Aorta (tissue), 5 donors: ENCODE measurements around the gene TMEM63A. TPM values are rescaled to one million over a fixed set of nuclear protein-coding genes. Genes with fewer than 3 reads are reported as not detected.

ENCODE experiments used
- ATAC-seq: fragments of 200-7000 bp; cut with Tn5 transposase; one replicate; pipeline ENCODE4 v1.9.1; 2022; ENCODE audit warnings: moderate library complexity; ENCODE audit not compliant: low FRiP score
- DNase-seq, 2 donors: peaks; one replicate each; pipeline ENCODE4 v3.0.0-alpha.2; 2020
- H3K27ac ChIP-seq, 2 donors: one replicate each; pipeline ENCODE4 v1.5.1; 2013; ENCODE audit warnings: low read length in 2 of 2, mild to moderate bottlenecking in 2 of 2, moderate library complexity in 2 of 2, control low read depth in 1 of 2, inconsistent platforms in 1 of 2, low read depth in 1 of 2
- H3K27me3 ChIP-seq, 2 donors: one replicate each; pipeline ENCODE4 v1.6.1; 2013; ENCODE audit warnings: control low read depth in 1 of 2, low read length in 1 of 2, mild to moderate bottlenecking in 1 of 2, moderate library complexity in 1 of 2; ENCODE audit not compliant: insufficient read depth in 2 of 2, control insufficient read depth in 1 of 2
- H3K36me3 ChIP-seq, 2 donors: one replicate each; pipeline ENCODE4 v1.6.1; 2013; ENCODE audit warnings: control low read depth in 1 of 2, low read length in 1 of 2, mild to moderate bottlenecking in 1 of 2; ENCODE audit not compliant: insufficient read depth in 2 of 2, control insufficient read depth in 1 of 2
- H3K4me1 ChIP-seq, 2 donors: one replicate each; pipeline ENCODE4 v1.6.1; 2013; ENCODE audit warnings: low read length in 2 of 2, control low read depth in 1 of 2, mild to moderate bottlenecking in 1 of 2, moderate library complexity in 1 of 2; ENCODE audit not compliant: insufficient read depth in 2 of 2, control insufficient read depth in 1 of 2
- H3K4me3 ChIP-seq, 2 donors: one replicate each; pipeline ENCODE4 v1.5.1; 2013; ENCODE audit warnings: low read length in 2 of 2, control low read depth in 1 of 2, mild to moderate bottlenecking in 1 of 2
- H3K9me3 ChIP-seq: one replicate; pipeline ENCODE4 v1.6.1; 2013; ENCODE audit warnings: mild to moderate bottlenecking, low read length; ENCODE audit not compliant: control insufficient read depth
- WGBS, 2 donors: extraction: QIAGEN DNeasy Blood & Tissue Kit; methylation state at CpG; one replicate each; pipeline ENCODE4 v1.1.7; 2013; 5-methylcytosine and 5-hydroxymethylcytosine counted together
- intact Hi-C, 2 donors: fragments of 100-400 bp; cut with DNase I; formaldehyde crosslinking; loops; one replicate each; pipeline versions ENCODE4 v1.14.2 to v1.15.0; 2022
- polyA plus RNA-seq, 2 donors: library from polyadenylated mRNA; stranded (reverse); fragments of 200-250 nt; gene quantifications; one replicate each; pipeline ENCODE4 v1.2.3, GENCODE V29; 2013
- total RNA-seq, 2 donors: library from RNA; stranded (reverse); fragmentation: NEBNext Ultra II Directional; extraction: Animal tissue kit (Norgen Biotek cat#: 25700); gene quantifications; one replicate each; pipeline ENCODE4 v1.2.1, GENCODE V29; 2021
- donor health status: healthy with polysubstance abuse.
- donor health status: Bipolar disorder and iron deficiency.
- donor health status: DM: no; HTN: no; CAD: no.
- donor health status: DM: no; HTN: no; CAD: no.
- donor health status: DM: yes; HTN: yes; CAD: no.

The TMEM63A gene
- total and polyA plus RNA-seq, 4 donors, result 7.6 to 118 (median 81.4) TPM

DNA sequence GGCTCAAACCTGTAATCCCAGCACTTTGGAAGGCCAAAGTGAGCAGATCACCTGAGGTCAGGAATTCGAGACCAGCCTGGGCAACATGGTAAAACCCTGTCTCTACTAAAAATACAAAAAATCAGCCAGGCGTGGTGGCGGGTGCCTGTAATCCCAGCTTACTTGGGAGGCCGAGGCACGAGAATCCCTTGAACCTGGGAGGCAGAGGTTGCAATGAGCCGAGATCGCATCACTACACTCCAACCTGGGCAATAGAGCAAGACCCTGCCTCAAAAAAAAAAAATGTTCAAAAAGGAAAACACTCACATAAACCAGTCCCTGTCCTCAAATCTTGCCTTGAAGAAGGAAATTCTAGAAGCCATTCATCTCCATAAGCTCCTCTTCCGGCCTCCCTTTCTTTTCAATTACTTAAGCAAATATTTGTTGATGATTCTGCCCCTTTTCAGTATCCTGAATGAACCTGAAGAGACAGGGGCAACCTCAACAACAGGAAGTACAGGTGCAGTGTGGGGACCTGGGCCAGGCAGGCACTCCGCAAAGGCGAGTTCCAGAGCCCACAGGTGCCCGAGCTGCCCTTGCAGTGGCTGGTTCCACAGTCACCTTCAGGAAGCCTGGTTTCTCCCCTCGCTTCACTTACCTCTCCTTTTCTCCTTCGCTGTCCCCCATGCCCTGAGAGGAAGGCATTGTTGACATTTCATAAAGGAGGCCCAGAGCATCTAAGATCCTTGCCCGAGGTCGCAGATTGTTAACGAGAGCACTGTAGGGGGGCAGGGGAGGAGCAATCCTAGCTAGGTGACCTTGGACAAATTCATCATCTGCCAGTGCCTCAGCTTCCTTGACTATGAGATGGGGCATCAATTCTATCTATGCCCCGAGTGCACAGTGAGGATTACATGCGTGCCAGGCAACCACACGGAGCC, 15.7 kb upstream of the TMEM63A start:
- Histone ChIP-seq H3K27me3 (no peaks in the 10 kb centered on the region), H3K27ac (no peak overlapping the region), H3K36me3 (no peaks in the 10 kb centered on the region), H3K4me1 (no peaks in the 10 kb centered on the region), H3K4me3 (no peak overlapping the region), H3K9me3 (no peaks in the 10 kb centered on the region)
- WGBS, 2 donors, result 89 to 93% methylated on average over 19 of the region's 19 CpGs
- intact Hi-C loops, result no loop called here
- DNase-seq, result no peak
- no peak for ATAC-seq

DNA sequence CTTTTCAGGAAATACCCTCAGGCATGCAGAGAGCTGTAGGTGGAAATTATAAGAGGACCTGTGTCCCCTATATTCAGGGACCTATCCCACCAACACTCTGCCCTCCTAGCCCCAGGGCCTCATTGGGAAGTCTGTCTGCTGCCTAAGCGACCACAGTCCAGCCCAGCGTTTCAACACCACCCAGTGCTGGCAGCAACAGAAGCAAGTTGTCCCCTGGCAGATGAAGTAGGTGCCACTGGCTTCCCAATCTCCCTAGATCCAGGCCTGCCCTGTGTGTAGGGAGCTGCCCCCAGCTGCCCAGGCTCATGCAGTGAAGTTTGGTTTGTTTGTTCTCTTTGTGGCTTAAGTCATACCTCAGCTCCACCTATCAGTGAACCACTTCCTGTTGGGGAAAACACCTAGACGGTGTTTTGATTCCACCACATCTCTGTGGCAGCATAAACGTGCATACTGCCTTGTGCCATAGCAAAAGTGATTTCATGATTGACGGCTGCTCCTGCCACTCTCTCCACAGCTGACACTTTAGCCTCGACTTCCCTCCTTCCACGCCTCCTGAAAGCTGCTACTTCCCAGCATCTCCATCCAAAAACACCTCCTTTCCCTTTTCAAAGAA, 14.9 kb upstream of the TMEM63A start:
- Histone ChIP-seq H3K9me3 (no peaks in the 10 kb centered on the region), H3K4me1 (no peaks in the 10 kb centered on the region), H3K36me3 (no peaks in the 10 kb centered on the region), H3K4me3 (no peak overlapping the region), H3K27me3 (no peaks in the 10 kb centered on the region), H3K27ac (no peak overlapping the region)
- 67 to 70% methylated on average over 7 of the region's 7 CpGs for WGBS, 2 donors
- ATAC-seq (peak; percentile 59), DNase-seq (no peak)
- intact Hi-C loops, result no loop called here

GRCh38 chr1:225896494-225896893, 14.3 kb upstream of the TMEM63A start:
- Histone ChIP-seq H3K9me3 (no peaks in the 10 kb centered on the region), H3K4me1 (no peaks in the 10 kb centered on the region), H3K27ac (no peak overlapping the region), H3K36me3 (no peaks in the 10 kb centered on the region), H3K4me3 (no peak overlapping the region), H3K27me3 (no peaks in the 10 kb centered on the region)
- intact Hi-C loops, result no loop called here
- WGBS, 2 donors, result 76 to 78% methylated on average over 5 of the region's 5 CpGs
- ATAC-seq (no peak), DNase-seq (no peak)

DNA sequence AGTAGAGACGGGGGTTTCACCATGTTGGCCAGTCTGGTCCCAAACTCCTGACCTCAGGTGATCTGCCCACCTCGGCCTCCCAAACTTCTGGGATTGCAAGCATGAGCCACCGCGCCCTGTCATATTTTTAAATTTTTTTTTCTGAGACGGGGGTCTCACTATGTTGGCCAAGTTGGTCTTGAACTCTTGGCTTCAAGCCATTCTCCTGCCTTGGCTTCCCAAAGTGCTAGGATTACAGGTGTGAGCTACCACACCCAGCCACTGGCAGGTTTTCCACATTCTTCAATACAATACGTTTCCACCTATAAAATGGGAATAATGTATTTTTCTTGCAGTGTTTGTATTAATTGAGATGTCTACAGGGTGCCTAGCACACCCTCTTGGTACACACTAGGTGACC, 10.1 kb upstream of the TMEM63A start:
- ATAC-seq (no peak), DNase-seq (no peak)
- Histone ChIP-seq H3K4me3 (no peak overlapping the region), H3K27ac (no peak overlapping the region), H3K36me3 (no peaks in the 10 kb centered on the region), H3K4me1 (no peaks in the 10 kb centered on the region), H3K9me3 (no peaks in the 10 kb centered on the region), H3K27me3 (no peaks in the 10 kb centered on the region)
- intact Hi-C loops, result no loop called here
- WGBS, 2 donors, result 87 to 93% methylated on average over 6 of the region's 6 CpGs

DNA sequence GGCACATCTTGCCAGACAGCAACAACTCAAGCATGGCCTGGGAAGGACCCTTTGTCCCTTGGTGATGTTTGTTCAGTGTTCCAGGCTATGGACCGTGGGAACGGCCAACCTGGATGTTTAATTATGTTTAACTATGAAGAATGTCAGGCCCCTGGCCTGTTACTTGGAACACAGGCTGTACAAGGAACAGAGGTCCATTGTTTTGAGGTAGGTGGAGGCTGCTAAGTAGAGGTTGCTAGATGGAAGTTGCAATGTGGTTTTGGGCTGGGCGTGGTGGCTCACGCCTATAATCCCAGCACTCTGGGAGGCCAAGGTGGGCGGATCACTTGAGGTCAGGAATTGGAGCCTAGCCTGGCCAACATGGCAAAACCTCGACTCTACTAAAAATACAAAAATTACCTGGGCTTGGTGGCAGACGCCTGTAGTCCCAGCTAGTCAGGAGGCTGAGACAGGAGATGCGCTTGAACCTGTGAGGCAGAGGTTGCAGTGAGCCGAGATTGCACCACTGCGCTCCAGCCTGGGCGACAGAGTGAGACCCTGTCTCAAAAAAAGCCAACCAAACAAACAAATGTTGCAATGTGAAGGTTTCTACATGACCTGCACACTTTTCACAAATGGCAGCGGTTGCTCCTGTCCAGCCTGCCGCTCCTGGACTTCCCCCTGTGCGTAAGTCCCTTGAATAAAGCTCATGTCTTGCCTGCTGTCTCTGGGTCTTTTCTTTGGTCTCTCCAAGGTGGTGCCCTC, 9.2 kb upstream of the TMEM63A start:
- Histone ChIP-seq H3K27ac (no peak overlapping the region), H3K4me3 (no peak overlapping the region), H3K36me3 (no peaks in the 10 kb centered on the region), H3K4me1 (no peaks in the 10 kb centered on the region), H3K27me3 (no peaks in the 10 kb centered on the region), H3K9me3 (no peaks in the 10 kb centered on the region)
- WGBS, 2 donors, result 93 to 94% methylated on average over 14 of the region's 14 CpGs
- intact Hi-C loops, result no loop called here
- ATAC-seq (no peak), DNase-seq (peak in 1 of 2 donors; percentile 39)

GRCh38 chr1:225890346-225891228, 8.4 kb upstream of the TMEM63A start:
- no peak for ATAC-seq
- Histone ChIP-seq H3K27me3 (no peaks in the 10 kb centered on the region), H3K4me1 (no peaks in the 10 kb centered on the region), H3K4me3 (no peak overlapping the region), H3K27ac (no peak overlapping the region), H3K9me3 (no peaks in the 10 kb centered on the region), H3K36me3 (no peaks in the 10 kb centered on the region)
- DNase-seq, result peak in 1 of 2 donors; percentile 70
- intact Hi-C loops, result no loop called here
- WGBS, 2 donors, result 67 to 72% methylated on average over 6 of the region's 6 CpGs

DNA sequence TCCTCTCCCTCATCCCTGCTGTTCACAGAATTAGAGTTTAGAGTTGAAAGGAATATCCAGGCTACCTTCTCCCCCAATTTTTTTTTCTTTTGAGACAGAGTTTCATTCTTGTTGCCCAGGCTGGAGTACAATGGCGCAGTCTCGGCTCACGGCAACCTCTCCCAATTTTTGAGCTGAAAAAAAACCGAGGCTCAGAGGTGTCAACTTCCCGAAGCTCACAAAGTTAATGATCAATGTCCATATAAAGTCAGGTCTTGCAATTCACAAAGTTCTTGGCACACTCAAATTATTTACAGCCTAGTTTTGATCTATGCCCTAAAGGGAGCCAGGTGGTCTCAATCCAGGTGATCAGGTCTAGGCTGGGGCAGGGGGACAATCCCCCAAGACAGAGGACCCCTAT, 7.6 kb upstream of the TMEM63A start:
- no peak overlapping the region for H3K27ac ChIP-seq
- no peak for DNase-seq
- intact Hi-C loops, result no loop called here
- H3K4me1 ChIP-seq, result no peaks in the 10 kb centered on the region
- WGBS, 2 donors, result 92 to 96% methylated on average over 5 of the region's 5 CpGs
- H3K9me3 ChIP-seq, result no peaks in the 10 kb centered on the region
- H3K36me3 ChIP-seq, result no peaks in the 10 kb centered on the region
- H3K4me3 ChIP-seq, result no peak overlapping the region
- no peak for ATAC-seq
- no peaks in the 10 kb centered on the region for H3K27me3 ChIP-seq

GRCh38 chr1:225888898-225889601, 6.9 kb upstream of the TMEM63A start, which contains the start of gene LEFTY1:
LEFTY1 (minus strand) TSS chr1:225889146; CDS start chr1:225889066, 80 bp downstream.
- ATAC-seq (no peak), DNase-seq (no peak)
- H3K4me3 ChIP-seq, result no peak within 1 kb of the TSS
- H3K9me3 ChIP-seq, result no peaks in the 10 kb centered on the region
- no peaks in the 10 kb centered on the region for H3K27me3 ChIP-seq
- H3K36me3 ChIP-seq, result no peaks in the 10 kb centered on the region
- H3K27ac ChIP-seq, result no peak within 1 kb of the TSS
- intact Hi-C loops, result no loop called here
- no peaks in the 10 kb centered on the region for H3K4me1 ChIP-seq
- WGBS, 2 donors, result 81 to 82% methylated on average over 11 of the region's 11 CpGs
